ENCODE data around the gene RPE.

The RPE gene

DNA sequence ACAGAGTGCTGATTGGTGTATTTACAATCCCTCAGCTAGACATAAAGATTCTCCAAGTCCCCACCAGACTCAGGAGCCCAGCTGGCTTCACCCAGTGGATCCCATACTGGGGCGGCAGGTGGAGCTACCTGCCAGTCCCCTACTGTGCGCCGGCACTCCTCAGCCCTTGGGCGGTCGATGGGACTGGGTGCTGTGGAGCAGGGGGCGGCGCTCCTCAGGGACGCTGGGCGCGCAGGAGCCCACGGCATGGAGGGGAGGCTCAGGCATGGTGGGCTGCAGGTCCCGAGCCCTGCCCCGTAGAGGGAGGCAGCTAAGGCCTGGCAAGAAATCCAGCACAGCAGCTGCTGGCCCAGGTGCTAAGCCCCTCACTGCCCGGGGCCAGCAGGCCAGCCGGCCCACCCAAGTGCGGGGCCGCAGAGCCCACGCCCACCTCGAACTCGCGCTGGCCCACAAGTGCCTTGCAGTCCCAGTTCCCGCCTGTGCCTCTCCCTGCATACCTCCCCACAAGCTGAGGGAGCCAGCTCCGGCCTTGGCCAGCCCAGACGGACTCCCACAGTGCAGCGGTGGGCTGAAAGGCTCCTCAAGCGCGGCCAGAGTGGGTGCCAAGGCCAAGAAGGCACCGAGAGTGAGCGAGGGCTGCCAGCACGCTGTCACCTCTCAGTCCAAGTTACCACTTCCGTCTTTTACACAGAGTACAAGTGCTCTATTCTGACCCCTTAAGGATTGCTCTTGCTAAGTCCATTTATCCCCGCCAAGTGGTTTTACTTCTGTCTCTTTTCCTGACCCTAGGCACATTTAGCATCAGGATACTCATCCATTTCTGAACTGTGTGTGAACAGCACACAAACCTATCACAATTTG, 1.7 kb upstream of the RPE start:
- no peaks in the 10 kb centered on the region for H3K9me3 ChIP-seq (ENCODE audit: control insufficient read depth, insufficient read depth, low read length)
- H3K4me2 ChIP-seq (ENCODE audit: low read length): no peak overlapping the region

GRCh38 chr2:210003359-210003758, 921 bp downstream of the RPE start:
- H3K27me3 ChIP-seq (ENCODE audit: control insufficient read depth, low read length): no peaks in the 10 kb centered on the region
- H3K4me2 ChIP-seq (ENCODE audit: low read length): peak overlapping the region; percentile 99
- H4K20me1 ChIP-seq (ENCODE audit: control insufficient read depth, insufficient read depth, low read depth, low read length): peaks cover 7% of the 10 kb centered on the region; the same call in 1 of the 2 replicates
- peaks cover 32% of the 10 kb centered on the region for H3K4me1 ChIP-seq (ENCODE audit: control insufficient read depth, low read length)
- no peaks in the 10 kb centered on the region for H3K9me2 ChIP-seq (replicated peaks; ENCODE audit: control insufficient read depth, low read length)
- peak overlapping the region; percentile 93 for H3K4me3 ChIP-seq (ENCODE audit: low read length)
- H3K9me3 ChIP-seq (ENCODE audit: control insufficient read depth, insufficient read depth, low read length): no peaks in the 10 kb centered on the region
- peak overlapping the region; percentile 41; the same call in 1 of the 2 replicates for H3K27ac ChIP-seq (ENCODE audit: low read depth, low read length)
- TF ChIP-seq CTCF (IDR thresholded peaks at IDR 0.05; ENCODE audit: low read depth, low read length, poor library complexity, severe bottlenecking) (no peak), EZH2phosphoT487 (IDR thresholded peaks at IDR 0.05; ENCODE audit: borderline replicate concordance, low read length) (no peak)
- peaks cover 63% of the 10 kb centered on the region for H3K79me2 ChIP-seq (ENCODE audit: control insufficient read depth, low read length)
- no peaks in the 10 kb centered on the region for H3F3A ChIP-seq (ENCODE audit: control insufficient read depth, insufficient read depth)
- peaks cover 46% of the 10 kb centered on the region for H3K36me3 ChIP-seq (ENCODE audit: control insufficient read depth, low read length)

More for the DNA sequence above, 1.7 kb upstream of the RPE start:
- peaks cover 31% of the 10 kb centered on the region for H3K4me1 ChIP-seq (ENCODE audit: control insufficient read depth, low read length)
- peaks cover 36% of the 10 kb centered on the region for H3K79me2 ChIP-seq (ENCODE audit: control insufficient read depth, low read length)
- no peak overlapping the region for H3K4me3 ChIP-seq (ENCODE audit: low read length)
- TF ChIP-seq EZH2phosphoT487 (IDR thresholded peaks at IDR 0.05; ENCODE audit: borderline replicate concordance, low read length) (no peak), CTCF (IDR thresholded peaks at IDR 0.05; ENCODE audit: low read depth, low read length, poor library complexity, severe bottlenecking) (no peak)
- H3F3A ChIP-seq (ENCODE audit: control insufficient read depth, insufficient read depth): no peaks in the 10 kb centered on the region
- H3K9me2 ChIP-seq (replicated peaks; ENCODE audit: control insufficient read depth, low read length): no peaks in the 10 kb centered on the region
- no peaks in the 10 kb centered on the region for H3K27me3 ChIP-seq (ENCODE audit: control insufficient read depth, low read length)
- no peak overlapping the region for H3K27ac ChIP-seq (ENCODE audit: low read depth, low read length)
- H4K20me1 ChIP-seq (ENCODE audit: control insufficient read depth, insufficient read depth, low read depth, low read length): peaks cover 7% of the 10 kb centered on the region; the same call in 1 of the 2 replicates
- peaks cover 22% of the 10 kb centered on the region for H3K36me3 ChIP-seq (ENCODE audit: control insufficient read depth, low read length)

DNA sequence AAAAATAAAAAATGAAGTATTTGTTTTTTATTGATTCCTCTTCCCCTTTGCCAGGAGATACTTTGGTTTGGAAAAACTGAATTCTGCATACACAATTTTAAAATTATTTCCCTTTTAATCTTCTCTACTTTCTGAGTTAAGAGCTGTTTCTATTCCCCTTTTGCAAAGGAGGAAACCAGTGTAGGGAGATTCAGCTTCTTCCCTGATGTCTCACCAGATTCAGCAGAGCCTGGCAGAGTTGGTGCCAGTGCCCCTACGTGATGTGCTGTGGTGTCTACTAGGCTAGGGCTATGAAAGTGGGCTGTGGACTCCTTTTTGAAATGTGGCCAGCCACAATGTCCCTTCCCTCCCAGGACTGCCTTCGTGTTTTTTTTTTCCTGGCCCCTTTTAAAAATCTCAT, 2.4 kb downstream of the RPE start:
- no peaks in the 10 kb centered on the region for H3K9me3 ChIP-seq (ENCODE audit: control insufficient read depth, insufficient read depth, low read length)
- no peaks in the 10 kb centered on the region for H3K9me2 ChIP-seq (replicated peaks; ENCODE audit: control insufficient read depth, low read length)
- no peak for TF ChIP-seq EZH2phosphoT487 (IDR thresholded peaks at IDR 0.05; ENCODE audit: borderline replicate concordance, low read length)
- no peak for TF ChIP-seq CTCF (IDR thresholded peaks at IDR 0.05; ENCODE audit: low read depth, low read length, poor library complexity, severe bottlenecking)
- H4K20me1 ChIP-seq (ENCODE audit: control insufficient read depth, insufficient read depth, low read depth, low read length): peaks cover 7% of the 10 kb centered on the region; the same call in 1 of the 2 replicates
- peaks cover 78% of the 10 kb centered on the region for H3K79me2 ChIP-seq (ENCODE audit: control insufficient read depth, low read length)
- H3K4me3 ChIP-seq (ENCODE audit: low read length): peak overlapping the region; percentile 93; the same call in 1 of the 2 replicates
- no peaks in the 10 kb centered on the region for H3F3A ChIP-seq (ENCODE audit: control insufficient read depth, insufficient read depth)
- H3K36me3 ChIP-seq (ENCODE audit: control insufficient read depth, low read length): peaks cover 61% of the 10 kb centered on the region
- peak overlapping the region; percentile 99 for H3K4me2 ChIP-seq (ENCODE audit: low read length)
- no peaks in the 10 kb centered on the region for H3K27me3 ChIP-seq (ENCODE audit: control insufficient read depth, low read length)
- H3K4me1 ChIP-seq (ENCODE audit: control insufficient read depth, low read length): peaks cover 32% of the 10 kb centered on the region
- no peak overlapping the region for H3K27ac ChIP-seq (ENCODE audit: low read depth, low read length)

Measured in DOHH2 (cell line).